GM18517 (cell line): Measurements from ENCODE around the gene UCK1.

Experiments used
- ATAC-seq: cut with Tn5 transposase; IDR thresholded peaks from one replicate; pipeline ENCODE4 v1.9.1; 2021; ENCODE audit warnings: mild to moderate bottlenecking, moderate library complexity; ENCODE audit not compliant: unreplicated experiment

The UCK1 gene

GRCh38 chr9:131530920-131531832 lies at the start of gene UCK1:
TSS of gene UCK1 (minus strand) at chr9:131531263. CDS start at chr9:131531174, 89 bp downstream.
- peak; percentile 77 for ATAC-seq

- ATAC-seq = no peak
Measured at GRCh38 chr9:131580358-131580757, 49.3 kb upstream of the UCK1 start.

- no peak for ATAC-seq
Measured at GRCh38 chr9:131579789-131580211, 48.7 kb upstream of the UCK1 start.

DNA sequence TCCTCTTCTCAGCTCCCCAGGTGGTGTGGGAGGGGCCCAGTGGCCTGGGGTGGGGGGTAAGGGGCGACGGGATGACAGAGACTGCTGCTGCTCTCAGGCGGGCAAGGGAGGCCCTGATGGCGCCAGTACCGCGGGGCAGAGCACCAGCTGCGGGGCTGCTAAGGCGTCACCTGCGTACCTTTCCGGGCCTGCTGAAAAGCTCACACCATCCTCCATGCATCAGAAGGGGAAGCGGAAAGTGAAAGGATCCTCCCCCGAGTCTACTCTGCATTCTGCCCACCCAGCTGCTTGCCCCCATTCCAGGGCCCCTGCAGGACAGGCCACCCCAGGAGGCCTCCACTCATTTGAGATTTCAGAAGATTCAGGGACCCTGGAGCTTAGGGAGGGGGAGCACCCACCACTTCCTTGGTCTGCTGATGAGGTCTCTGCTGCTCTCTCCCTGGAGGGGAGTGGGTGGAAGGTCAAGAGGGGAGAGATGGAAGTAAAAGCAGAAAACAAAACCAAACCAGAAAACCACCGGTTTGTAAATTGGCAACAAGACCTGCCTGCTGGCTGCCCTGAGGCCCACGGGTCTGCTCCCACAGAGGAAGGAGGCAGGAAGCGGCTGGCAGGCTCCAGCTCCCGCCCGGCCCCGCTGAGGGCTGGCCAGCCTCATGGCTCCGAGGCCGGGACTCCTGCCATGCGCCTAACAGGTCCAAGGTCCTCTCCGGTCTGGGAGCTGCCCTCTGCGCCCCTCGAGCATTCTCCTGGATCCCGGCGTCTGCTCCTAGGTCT lies 47.9 kb upstream of the UCK1 start:
- ATAC-seq = peak; percentile 50

- ATAC-seq = no peak
Measured at GRCh38 chr9:131578021-131578420, 47.0 kb upstream of the UCK1 start.

- no peak for ATAC-seq
Measured at GRCh38 chr9:131577005-131578000, 46.2 kb upstream of the UCK1 start.

GRCh38 chr9:131575946-131576853 lies 45.1 kb upstream of the UCK1 start:
- no peak for ATAC-seq

DNA sequence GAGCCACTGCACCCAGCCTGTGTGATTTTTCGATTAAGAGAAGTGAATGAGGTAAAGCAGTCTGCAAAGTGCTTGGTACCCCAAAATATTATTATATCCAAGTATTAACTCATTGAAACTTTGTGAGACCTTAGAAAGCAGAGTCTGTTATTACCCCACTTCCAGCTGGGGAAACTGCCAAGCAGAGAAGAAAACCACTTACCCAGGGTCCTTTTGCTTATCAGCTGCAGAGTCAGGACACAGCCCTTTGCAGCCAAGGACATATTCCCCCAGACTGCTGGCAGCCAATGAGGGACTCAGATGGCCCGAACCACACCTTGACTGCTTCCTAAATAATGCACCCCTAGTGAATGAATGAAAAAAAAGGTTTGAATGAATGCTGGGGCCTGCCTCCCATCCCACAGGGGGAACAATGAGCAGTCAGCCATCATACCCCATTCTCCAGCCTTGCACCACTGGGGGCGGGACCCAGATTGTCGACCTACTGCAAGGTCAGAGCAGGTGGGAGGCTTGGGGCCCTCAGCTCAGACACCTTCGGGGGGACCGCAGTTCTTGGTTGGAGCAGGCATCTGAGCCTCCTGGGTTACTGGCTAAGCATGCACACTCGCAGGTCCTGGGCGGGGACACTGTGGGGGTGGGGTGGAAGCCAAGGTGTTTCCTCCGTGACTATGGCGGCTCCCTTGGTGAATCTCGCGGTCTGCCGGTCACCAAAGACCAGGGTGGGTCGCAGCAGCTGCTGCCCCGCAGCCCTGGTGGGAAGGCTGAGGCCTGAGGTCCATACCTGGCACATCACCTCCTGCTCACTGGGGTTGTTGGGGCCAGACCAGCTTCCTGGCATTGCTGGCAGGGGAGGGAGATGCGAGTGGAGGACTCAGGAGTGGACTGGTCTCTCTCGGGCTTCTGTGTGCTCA lies 43.9 kb upstream of the UCK1 start:
- ATAC-seq = no peak

DNA sequence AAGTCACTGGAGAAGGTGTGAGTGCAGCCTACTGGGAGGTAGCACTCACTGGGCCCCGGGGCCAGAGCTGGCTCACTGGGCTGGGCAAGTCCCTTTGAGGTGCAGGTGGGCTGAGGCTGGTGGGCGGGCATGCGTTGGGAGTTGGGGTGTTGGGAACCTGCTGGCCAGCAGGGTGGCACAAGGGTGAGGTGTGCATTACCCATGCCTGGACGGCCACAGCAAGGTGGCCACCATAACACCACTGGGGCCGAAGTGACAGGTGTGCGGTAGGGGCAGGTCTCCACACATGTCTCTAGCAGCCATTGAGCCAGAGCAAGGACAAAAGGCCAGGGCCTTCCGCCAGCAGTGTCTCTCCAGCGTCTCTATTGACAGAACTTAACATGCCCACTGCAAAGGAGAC lies 36.8 kb upstream of the UCK1 start:
- no peak for ATAC-seq

- ATAC-seq = no peak
Measured at GRCh38 chr9:131566158-131566557, 35.1 kb upstream of the UCK1 start.

DNA sequence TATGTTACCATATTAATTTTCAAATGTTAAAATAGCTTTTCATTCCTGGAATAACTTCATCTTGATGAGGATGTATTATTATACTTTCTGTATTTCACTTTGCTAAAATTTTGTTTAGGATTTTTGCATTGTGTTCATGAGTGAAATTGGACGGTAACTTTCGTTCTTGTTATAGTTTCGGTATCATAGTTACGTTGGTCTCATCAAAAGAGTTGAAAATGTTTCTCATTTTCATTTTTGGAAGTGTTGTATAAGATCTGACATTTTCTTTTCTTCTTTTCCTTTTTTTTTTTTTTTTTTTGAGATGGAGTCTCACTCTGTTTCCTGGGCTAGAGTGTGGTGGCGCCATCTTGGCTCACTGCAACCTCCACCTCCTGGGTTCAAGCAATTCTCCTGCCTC lies 34.3 kb upstream of the UCK1 start:
- ATAC-seq = no peak

DNA sequence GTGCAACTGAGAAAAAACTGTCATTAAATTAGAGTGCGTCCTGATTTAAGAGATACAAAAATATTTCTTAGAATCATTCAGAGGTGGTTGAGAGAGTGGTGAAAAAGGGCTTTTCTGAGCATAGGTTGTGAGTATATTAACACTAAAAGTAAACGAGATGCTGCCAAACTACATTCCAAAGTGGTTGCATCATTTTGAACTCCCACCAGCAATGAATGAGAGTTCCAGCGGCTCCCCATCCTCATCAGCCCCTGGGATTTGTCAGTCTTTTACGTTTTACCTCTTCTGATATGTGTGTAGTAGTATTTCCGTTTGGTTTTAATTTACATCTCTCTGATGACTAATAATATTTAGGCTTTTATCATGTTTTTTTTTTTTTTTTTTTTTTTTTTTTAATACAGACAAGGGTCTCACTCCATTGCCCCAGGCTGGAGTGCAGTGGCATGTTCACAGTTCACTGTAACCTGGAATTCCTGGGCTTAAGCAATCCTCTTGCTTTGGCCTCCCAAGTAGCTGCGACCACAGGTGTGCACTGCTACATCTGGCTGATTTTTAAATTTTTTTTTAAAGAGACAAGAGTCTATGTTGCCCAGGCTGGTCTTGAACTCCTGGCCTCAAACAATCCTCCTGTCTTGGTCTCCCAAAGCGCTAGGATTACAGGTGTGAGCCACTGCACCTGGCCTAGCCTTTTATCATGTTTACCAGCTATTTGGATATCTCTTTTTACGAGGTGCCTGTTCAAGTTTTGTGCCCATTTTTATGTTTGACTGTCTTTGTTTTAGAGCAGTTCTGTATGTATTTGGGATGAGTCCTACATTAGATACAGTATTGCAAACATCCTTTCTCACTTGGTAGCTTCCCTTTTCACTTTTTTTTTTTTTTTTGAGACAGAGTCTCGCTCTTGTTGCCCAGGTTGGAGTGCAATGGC lies 31.2 kb upstream of the UCK1 start:
- no peak for ATAC-seq

DNA sequence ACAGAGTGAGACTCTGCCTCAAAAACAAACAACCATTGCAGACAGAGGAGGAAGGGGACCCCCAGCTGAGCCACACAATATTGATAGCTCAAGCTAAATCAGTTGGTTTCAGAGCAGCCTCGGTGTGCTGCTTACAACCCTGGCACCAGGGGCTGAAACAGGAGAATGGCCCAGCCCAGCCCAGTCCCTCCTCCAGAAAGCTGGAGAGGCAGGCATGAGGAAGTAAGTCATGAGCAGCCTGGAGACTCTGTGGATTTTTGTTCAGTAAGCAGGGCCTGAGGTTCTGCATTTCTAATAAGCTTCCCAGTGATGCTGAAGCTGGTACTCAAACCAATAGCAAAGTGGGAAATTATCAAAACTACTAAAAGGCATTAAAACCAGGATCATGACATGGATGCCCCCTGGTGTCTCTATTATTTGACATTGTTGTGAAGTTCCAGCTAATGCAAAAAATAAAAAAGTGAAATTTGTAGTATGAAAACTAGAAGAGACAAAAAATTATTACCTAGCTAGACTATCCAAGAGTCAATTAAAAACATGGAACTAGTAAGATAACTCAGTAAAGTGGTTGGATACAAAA lies 28.4 kb upstream of the UCK1 start:
- ATAC-seq = no peak

DNA sequence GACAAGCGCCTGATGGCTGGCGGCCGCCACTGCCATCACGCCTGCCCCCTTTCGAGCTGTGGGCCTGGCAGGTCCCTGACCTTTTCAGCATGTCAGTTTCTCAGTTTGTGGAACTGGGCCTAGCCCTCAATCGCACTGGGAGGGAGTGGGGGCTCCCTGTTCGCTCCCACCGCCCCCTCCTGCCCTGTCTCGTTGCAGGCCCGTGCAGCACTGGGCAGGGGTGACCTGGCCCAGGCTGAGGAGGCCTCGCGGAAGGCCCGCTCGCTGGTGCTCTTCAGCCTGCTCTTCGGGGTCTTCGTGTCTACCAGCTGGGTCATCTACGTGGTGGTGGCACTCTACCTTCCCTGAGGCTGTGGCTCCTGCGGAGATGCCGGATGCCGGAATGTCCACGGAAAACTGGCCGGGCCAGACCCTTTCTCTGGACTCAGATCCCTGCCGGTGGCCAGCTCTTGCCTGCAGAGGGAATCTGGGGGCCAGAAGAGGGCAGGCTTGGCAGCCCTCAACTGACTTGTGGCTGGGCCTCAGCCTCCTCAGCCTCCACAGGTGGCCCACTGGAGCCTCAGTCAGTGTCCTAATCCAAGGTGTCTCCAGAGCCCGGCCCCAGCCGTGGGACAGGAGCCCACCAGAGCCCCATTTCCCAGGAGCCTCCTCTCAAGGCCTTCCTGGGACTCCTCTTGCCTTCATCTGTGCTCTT lies 26.9 kb upstream of the UCK1 start:
- no peak for ATAC-seq

GRCh38 chr9:131555841-131556673 lies 25.0 kb upstream of the UCK1 start:
- no peak for ATAC-seq

DNA sequence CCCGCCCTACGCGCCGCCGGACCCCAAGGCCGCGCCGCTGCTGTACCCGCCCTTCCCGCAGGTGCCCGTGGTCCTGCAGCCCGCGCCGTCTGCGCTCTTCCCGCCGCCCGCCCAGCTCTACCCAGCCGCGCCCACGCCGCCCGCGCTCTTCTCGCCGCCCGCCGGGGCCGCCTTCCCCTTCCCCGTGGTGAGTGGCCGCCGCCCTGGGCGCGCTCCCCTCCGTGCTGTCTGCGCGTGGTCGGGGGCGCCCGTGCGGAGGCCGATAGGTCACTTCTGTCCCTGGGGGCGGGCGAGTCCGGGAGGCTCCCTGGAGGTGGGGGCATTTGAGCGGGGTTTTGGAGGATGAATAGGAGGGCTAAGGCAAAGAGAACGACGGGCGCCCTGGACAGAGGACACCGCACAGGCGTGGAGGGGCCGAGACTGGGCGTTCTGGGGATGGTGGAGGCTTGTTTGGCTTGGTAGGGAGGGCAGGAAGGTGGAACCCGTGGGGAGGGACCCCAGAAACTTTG lies 23.8 kb upstream of the UCK1 start:
- ATAC-seq = no peak
